ENCODE results near the gene SLC15A1. TPM values are rescaled to one million over a fixed set of nuclear protein-coding genes. Genes with fewer than 3 reads are reported as not detected.

Gene SLC15A1
- total RNA-seq, 1 donor from 2014 or later = not detected

DNA sequence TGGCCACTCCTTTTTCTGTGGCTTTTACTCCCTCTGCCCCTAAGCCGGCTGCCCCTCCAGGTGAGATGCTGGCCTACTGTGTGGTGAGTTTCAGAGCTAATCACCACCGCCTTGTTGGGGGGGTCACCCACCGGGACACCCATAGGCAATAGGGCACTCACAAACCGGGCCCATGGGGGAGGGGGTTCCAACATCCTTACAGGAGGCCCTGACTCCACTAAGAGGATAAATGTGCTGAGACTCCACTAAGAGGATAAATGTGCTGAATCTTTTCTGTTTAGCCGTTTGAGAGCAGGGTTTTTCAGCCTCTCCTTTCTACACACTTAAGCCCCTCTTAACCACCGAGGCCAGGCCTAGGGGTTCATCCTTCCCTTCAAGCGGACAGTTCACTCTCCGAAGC lies 73.7 kb downstream of the SLC15A1 start:
- TF ChIP-seq, protein P1, sequence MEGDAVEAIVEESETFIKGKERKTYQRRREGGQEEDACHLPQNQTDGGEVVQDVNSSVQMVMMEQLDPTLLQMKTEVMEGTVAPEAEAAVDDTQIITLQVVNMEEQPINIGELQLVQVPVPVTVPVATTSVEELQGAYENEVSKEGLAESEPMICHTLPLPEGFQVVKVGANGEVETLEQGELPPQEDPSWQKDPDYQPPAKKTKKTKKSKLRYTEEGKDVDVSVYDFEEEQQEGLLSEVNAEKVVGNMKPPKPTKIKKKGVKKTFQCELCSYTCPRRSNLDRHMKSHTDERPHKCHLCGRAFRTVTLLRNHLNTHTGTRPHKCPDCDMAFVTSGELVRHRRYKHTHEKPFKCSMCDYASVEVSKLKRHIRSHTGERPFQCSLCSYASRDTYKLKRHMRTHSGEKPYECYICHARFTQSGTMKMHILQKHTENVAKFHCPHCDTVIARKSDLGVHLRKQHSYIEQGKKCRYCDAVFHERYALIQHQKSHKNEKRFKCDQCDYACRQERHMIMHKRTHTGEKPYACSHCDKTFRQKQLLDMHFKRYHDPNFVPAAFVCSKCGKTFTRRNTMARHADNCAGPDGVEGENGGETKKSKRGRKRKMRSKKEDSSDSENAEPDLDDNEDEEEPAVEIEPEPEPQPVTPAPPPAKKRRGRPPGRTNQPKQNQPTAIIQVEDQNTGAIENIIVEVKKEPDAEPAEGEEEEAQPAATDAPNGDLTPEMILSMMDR (IDR thresholded peaks at IDR 0.05; ENCODE audit: insufficient read depth, low read length, severe bottlenecking) = no peak
- DNase-seq (ENCODE audit: low read depth) (no peak), FAIRE-seq (no peak)
- Histone ChIP-seq H3K4me3 (ENCODE audit: low read depth, low read length) (no peak overlapping the region), H3K27me3 (ENCODE audit: control insufficient read depth, insufficient read depth, low read length) (no peaks in the 10 kb centered on the region), H3K36me3 (ENCODE audit: control insufficient read depth, insufficient read depth, low read length) (no peaks in the 10 kb centered on the region)

DNA sequence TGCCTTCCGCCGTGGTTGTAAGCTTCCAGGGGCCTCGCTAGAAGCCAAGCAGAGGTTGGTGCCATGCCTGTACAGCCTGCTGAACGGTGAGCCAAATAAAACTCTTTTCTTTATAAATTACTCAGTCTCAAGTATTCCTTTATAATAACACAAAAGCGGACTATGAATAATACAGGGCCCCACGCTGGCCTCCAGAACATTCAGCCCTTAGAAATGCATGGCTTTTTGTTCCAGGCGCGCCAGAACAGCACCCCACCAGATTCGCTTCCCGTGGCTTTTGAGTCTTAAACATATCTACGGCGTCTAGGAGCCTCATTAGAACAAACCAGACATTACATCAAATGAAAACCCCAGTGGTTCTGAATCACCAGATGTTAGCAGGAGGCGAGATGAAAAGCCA lies 75.1 kb downstream of the SLC15A1 start:
- Histone ChIP-seq H3K27me3 (ENCODE audit: control insufficient read depth, insufficient read depth, low read length) (no peaks in the 10 kb centered on the region), H3K4me3 (ENCODE audit: low read depth, low read length) (no peak overlapping the region), H3K36me3 (ENCODE audit: control insufficient read depth, insufficient read depth, low read length) (no peaks in the 10 kb centered on the region)
- DNase-seq (ENCODE audit: low read depth) = peak; percentile 84
- TF ChIP-seq, protein P1 (IDR thresholded peaks at IDR 0.05; ENCODE audit: insufficient read depth, low read length, severe bottlenecking) = no peak
- peak; percentile 73 for FAIRE-seq

DNA sequence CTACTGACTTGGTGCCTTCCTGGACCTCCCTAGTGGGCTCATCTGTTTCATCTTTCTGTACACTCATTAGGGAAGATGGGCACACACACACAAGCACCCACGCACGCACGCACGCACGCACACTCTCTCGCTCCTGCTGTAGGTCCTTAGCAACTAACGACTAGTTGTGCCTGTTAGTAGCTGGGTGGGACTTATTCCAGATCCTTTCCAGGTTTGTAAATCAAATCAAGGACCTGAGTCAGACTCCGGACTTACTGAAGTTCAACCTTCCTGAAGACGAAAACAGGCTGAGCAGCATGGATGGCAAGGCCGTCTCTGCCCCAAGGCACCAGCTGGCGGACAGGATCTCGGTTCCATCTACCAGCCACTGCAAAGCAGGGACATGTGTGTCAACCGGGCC lies 76.2 kb downstream of the SLC15A1 start:
- TF ChIP-seq, protein P1 (IDR thresholded peaks at IDR 0.05; ENCODE audit: insufficient read depth, low read length, severe bottlenecking) = no peak
- DNase-seq (ENCODE audit: low read depth) = peak; percentile 44
- Histone ChIP-seq H3K4me3 (ENCODE audit: low read depth, low read length) (no peak overlapping the region), H3K27me3 (ENCODE audit: control insufficient read depth, insufficient read depth, low read length) (no peaks in the 10 kb centered on the region), H3K36me3 (ENCODE audit: control insufficient read depth, insufficient read depth, low read length) (no peaks in the 10 kb centered on the region)
- FAIRE-seq = peak; percentile 52

DNA sequence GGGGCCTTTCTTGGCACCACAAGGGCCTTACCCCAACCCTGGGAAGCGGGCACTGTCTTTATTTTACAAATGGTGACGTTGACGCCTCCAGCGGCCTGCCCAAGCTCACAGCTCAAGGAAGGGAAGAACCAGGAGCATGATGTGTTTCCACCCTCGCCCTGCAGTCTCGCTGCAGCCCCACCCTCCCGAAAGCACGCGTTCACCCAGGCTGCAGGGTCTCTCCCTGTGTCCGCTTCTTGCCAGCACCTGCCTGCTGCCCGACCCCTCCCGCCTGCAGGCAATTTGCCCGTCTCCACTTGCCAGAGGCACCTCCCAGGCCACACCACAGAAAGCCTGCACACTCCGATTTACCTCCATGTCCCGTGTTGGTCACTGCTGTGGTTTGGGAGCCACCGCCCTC lies 76.6 kb downstream of the SLC15A1 start:
- H3K4me3 ChIP-seq (ENCODE audit: low read depth, low read length) = no peak overlapping the region

DNA sequence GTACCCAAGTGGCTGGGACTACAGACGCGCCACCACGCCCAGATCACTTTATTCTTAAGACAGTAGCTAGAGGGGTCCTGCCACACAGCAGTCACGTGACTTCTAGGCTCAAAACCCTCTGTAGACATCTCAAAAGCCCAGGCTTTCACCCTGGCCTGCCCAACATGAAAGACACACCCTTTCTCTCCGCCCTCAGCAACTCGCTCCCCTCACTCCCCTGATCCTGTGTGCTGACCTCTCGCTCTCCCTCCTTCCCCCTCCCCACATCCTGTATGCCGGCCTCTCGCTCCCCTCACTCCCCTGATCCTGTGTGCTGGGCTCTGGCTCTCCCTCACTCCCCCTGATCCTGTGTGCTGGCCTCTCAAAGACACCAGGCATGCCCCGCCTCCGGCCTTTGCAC lies 77.4 kb downstream of the SLC15A1 start:
- no peaks in the 10 kb centered on the region for H3K36me3 ChIP-seq (ENCODE audit: control insufficient read depth, insufficient read depth, low read length)
- H3K27me3 ChIP-seq (ENCODE audit: control insufficient read depth, insufficient read depth, low read length) = no peaks in the 10 kb centered on the region
- FAIRE-seq = no peak
- DNase-seq (ENCODE audit: low read depth) = no peak
- TF ChIP-seq, protein P1 (IDR thresholded peaks at IDR 0.05; ENCODE audit: insufficient read depth, low read length, severe bottlenecking) = no peak
- no peak overlapping the region for H3K4me3 ChIP-seq (ENCODE audit: low read depth, low read length)

More for the DNA sequence above, 76.6 kb downstream of the SLC15A1 start:
- TF ChIP-seq, protein P1 (IDR thresholded peaks at IDR 0.05; ENCODE audit: insufficient read depth, low read length, severe bottlenecking) = no peak
- no peak for DNase-seq (ENCODE audit: low read depth)
- Histone ChIP-seq H3K27me3 (ENCODE audit: control insufficient read depth, insufficient read depth, low read length) (no peaks in the 10 kb centered on the region), H3K36me3 (ENCODE audit: control insufficient read depth, insufficient read depth, low read length) (no peaks in the 10 kb centered on the region)
- FAIRE-seq = no peak

DNA sequence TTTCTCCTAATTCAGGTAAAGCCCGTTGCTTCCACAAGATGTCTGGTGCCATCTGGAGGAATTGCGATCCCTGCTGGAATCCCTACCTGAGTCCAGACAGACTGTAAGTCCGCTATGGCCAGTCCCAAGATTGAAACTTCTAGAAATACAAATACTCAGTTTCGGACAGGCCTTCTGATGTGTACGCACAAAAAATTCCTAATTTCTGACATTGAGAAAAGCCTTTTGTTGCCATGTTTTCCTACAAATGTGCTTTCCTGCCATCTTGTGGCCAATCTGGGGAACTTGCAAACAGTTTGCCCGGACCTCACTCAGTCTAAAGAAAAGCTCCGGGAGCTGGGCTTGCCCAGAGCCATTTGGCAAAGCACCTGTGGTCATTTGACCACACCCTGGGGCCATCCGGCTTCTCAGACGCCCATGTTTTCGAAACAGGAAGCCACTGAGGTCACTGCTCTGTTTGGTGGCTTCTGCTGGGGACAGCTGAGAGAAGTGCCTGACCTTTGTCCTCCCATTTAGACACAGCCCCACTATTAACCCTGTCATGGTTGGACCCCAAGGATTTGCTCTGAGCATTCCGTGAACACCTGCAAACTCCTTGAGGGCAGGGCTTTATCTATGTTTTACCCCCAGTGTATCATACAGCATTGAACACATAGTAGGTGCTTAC lies 79.4 kb downstream of the SLC15A1 start:
- Histone ChIP-seq H3K36me3 (ENCODE audit: control insufficient read depth, insufficient read depth, low read length) (no peaks in the 10 kb centered on the region), H3K27me3 (ENCODE audit: control insufficient read depth, insufficient read depth, low read length) (no peaks in the 10 kb centered on the region), H3K4me3 (ENCODE audit: low read depth, low read length) (no peak overlapping the region)
- DNase-seq (ENCODE audit: low read depth) = peak; percentile 61
- TF ChIP-seq, protein P1 (IDR thresholded peaks at IDR 0.05; ENCODE audit: insufficient read depth, low read length, severe bottlenecking) = peak; percentile 75
- FAIRE-seq = no peak

All from bronchial epithelial cell (primary cell).